NCI-H2107 treated with DMSO at 0.1 percent for 48 hours (cell line): ENCODE data around the gene COLGALT1.
A peak's percentile ranks its signal among the peaks of the same experiment; 100 is the strongest.
"Not testable (repeated sequence)": the region's sequence is repeated elsewhere in the genome, so short reads cannot be mapped to it uniquely, and the experiment has no call there.

Source experiments
- DNase-seq: peaks from one replicate; lab custom pipeline; 2025; ENCODE audit not compliant: unreplicated experiment; lab: John Stamatoyannopoulos, UW

Gene COLGALT1

GRCh38 chr19:17556995-17557394 lies 1.5 kb downstream of the COLGALT1 start:
- DNase-seq = no peak

DNA sequence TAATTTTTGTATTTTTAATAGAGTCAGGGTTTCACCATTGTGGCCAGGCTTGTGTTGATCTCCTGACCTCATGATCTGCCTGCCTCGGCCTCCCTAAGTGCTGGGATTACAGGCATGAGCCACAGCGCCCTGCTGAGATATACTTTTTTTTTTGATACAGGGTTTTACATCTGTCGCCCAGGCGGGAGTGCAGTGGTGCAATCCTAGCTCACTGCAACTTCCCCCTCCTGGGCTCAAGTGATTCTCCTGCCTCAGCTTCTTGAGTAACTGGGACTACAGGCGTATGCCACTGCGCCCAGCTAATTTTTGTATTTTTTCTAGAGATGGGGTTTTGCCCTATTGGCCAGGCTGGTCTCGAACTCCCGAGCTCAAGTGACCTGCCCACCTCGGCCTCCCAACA lies 2.0 kb downstream of the COLGALT1 start:
- DNase-seq = no peak

DNA sequence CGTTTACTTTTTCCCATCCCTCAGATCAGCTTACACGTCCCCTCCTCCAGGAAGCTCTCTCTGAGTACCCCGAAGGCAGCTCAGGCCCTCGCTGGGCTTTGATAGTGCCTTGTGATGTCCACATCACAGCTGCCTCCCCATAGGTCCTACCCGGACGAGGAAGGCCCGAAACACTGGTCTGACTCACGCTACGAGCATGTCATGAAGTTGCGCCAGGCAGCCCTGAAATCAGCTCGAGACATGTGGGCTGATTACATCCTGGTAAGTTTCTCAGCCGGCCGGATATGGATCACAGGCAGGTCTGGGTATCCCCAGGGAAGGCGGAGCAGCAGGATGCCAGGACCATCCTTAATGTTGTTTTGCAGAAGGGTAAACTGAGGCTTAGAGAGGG lies 4.8 kb downstream of the COLGALT1 start:
- DNase-seq = no peak

- DNase-seq = no peak
These were observed 6.6 kb downstream of the COLGALT1 start for GRCh38 chr19:17562097-17562496.

GRCh38 chr19:17562561-17562960 lies 7.1 kb downstream of the COLGALT1 start:
- no peak for DNase-seq

DNA sequence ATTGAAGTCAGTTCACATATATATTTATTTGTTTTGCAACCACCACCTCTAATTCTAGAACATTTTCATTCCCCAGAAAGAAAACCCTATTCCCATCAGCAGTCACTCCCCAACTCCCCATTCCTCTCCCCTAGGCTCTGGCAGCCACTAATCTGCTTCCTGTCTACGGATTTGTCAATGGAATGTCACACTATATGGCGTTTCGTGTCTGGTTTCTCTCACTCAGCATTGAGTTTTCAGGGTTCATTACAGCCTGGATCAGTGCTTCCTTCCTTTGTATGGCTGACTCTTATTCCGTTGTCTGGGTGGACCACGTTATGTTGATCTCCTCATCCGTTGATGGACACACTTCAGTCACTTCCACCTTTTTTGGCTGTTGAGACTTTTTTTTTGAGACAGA lies 9.3 kb downstream of the COLGALT1 start:
- DNase-seq = no peak

GRCh38 chr19:17565611-17566010 lies 10.2 kb downstream of the COLGALT1 start:
- DNase-seq = no peak

GRCh38 chr19:17567940-17568339 lies 12.5 kb downstream of the COLGALT1 start:
- DNase-seq = no peak

GRCh38 chr19:17570291-17570690 lies 14.8 kb downstream of the COLGALT1 start:
- DNase-seq = not testable (repeated sequence)

GRCh38 chr19:17570791-17571190 lies 15.3 kb downstream of the COLGALT1 start:
- peak; percentile 33 for DNase-seq

GRCh38 chr19:17572638-17573037 lies 17.2 kb downstream of the COLGALT1 start:
- no peak for DNase-seq

DNA sequence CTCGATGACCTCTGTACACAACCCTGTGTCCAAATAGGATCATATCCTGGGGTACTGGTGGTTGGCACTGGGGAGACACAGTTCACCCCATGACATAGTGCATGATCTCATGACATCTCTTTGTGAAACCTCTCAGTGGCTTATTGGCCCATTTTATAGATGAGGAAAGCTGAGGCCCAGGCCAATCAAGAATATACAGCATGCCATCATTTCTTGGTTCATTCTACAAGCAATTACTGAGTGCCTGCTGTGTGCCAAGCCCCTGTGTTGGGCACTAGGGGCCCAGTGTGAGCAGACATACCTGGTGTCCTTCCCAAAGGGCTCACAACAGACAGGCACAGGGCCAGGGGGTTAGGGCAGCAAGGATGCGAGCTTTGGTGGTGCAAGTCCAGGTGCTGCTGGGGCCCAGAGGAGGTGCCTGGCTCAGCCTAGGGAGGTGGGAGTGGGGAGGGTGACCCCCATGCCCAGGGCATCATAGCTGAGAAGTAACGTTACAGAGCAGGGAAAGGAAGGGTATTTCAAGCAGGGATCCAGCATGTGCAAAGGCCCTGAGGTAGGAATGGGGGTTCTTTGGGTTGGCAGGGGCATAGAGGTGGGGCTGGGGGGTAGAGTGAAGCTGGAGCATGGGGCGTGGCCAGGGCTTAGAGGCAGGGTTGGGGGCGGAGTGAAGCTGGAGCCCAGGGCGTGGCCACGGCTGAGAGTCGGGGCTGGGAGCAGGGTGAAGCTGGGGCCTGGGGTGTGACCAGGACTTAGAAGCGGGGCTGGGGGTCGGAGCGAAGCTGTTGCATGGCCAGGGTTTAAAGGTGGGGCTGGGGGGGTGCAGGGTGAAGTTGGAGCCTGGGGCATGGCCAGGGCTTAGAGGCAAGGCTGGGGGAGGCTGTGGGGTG lies 20.7 kb downstream of the COLGALT1 start:
- DNase-seq = no peak

DNA sequence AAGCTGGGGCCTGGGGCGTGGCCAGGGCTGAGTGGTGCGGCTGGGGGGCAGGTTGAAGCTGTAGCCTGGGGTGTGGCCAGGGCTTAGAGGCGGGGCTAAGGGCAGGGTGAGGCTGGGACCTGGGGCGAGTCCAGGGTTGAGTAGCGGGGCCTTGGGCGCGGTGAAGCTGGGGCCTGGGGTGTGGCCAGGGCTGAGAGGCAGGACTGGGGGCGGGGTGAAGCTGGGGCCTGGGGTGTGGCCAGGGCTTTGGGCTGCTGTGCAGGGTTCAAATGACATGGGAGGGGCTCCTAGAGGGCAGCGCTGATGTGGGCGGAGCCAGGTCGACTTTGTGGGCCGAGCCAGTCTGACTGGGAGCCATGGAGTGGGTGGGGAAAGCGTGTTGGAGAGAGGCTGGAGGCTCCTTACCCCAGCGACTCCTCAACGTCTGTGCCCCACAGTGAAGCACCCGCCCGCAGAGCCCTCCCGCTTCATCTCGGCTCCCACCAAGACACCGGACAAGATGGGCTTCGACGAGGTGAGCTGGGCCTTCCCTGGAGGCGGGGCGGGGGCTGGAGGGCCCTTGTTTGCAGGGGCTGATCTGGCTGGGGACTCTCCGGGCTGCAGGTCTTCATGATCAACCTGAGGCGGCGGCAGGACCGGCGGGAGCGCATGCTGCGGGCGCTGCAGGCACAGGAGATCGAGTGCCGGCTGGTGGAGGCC lies 21.5 kb downstream of the COLGALT1 start:
- no peak for DNase-seq

- DNase-seq = no peak
These were observed 22.1 kb downstream of the COLGALT1 start for GRCh38 chr19:17577457-17578097.

- DNase-seq = no peak
These were observed 24.3 kb downstream of the COLGALT1 start for GRCh38 chr19:17579661-17580244.

GRCh38 chr19:17580470-17581144 lies 25.2 kb downstream of the COLGALT1 start:
- DNase-seq = no peak

DNA sequence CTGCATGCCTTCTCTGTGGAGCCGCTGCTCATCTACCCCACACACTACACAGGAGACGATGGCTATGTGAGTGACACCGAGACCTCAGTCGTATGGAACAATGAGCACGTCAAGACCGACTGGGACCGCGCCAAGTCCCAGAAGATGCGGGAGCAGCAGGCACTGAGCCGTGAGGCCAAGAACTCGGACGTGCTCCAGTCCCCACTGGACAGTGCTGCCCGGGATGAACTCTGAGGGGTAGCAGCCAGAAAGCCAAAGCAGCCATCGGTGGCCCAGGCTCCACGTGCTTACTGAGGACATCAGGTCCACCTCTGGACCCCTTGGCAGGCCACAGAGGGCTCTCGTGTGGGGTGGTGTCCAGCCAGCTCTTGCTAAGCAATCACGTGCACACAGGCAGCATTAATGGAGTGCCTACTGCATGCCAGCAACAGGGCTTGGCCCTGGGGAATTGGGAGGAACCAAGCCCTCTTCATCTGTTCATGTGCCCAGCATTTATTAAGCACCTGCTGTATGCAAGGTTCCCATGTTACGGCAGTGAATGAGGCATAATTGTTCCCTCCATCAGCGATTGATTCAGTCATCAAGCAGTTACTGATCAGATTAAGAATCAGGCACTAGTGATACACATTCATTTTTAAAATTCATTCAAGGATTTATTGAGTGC lies 25.9 kb downstream of the COLGALT1 start:
- DNase-seq = no peak

DNA sequence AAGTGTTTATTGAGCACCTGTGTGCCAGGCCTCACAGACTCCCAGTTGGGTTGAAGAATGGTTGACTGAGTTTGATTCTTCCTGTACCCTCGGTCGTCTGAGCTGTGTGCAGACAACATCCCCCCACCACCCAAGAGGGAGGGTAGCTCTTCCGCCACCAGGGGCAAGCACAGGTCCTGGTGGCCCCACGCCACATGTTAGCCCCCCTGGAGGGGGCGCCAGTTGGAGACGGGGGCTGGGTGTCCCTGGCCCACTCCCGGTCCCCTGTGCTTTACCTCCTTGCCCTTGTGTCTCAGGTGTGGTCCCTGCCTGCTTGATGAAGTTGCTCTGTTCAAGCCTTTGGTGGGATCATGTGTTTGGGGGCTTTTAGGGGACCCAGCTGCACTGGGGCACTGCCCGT lies 27.2 kb downstream of the COLGALT1 start:
- DNase-seq = no peak

GRCh38 chr19:17584132-17584531 lies 28.7 kb downstream of the COLGALT1 start:
- DNase-seq = no peak

GRCh38 chr19:17585395-17585794 lies 29.9 kb downstream of the COLGALT1 start:
- not testable (repeated sequence) for DNase-seq
